Left lung (tissue), 10 donors: Measurements from ENCODE around the gene TIAM2. TPM values are rescaled to one million over a fixed set of nuclear protein-coding genes. Genes with fewer than 3 reads are reported as not detected.

ENCODE experiments used
- ATAC-seq: fragments of 200-7000 bp; cut with Tn5 transposase; one replicate; pipeline ENCODE4 v1.9.1; 2020; ENCODE audit warnings: moderate library complexity
- DNase-seq, 4 donors: peaks; one replicate each; pipeline ENCODE4 v3.0.0-alpha.2; 2013 to 2020
- H3K27ac ChIP-seq, 2 donors: fragments of 200-600 bp; sonication (generic) in 1 of 2; one replicate each; pipeline versions ENCODE4 v1.5.0 to v1.8.0; 2020 to 2021
- H3K27me3 ChIP-seq, 2 donors: fragments of 200-600 bp; sonication (generic) in 1 of 2; one replicate each; pipeline versions ENCODE4 v1.5.0 to v1.8.0; 2020 to 2021
- H3K36me3 ChIP-seq, 2 donors: fragments of 200-600 bp; sonication (generic) in 1 of 2; one replicate each; pipeline versions ENCODE4 v1.5.0 to v1.8.0; 2020 to 2021
- H3K4me1 ChIP-seq, 2 donors: fragments of 200-600 bp; one replicate each; pipeline ENCODE4 v1.8.0; 2021
- H3K4me3 ChIP-seq, 2 donors: fragments of 200-600 bp; sonication (generic) in 1 of 2; one replicate each; pipeline versions ENCODE4 v1.5.0 to v1.8.0; 2020 to 2021; ENCODE audit warnings: mild to moderate bottlenecking in 1 of 2
- H3K9me3 ChIP-seq, 2 donors: fragments of 200-600 bp; sonication (generic) in 1 of 2; one replicate each; pipeline versions ENCODE4 v1.5.0 to v1.8.0; 2020 to 2021
- intact Hi-C, 2 donors: fragments of 100-400 bp; cut with DNase I; formaldehyde crosslinking; loops; one replicate each; pipeline versions ENCODE4 v1.11.2 to v1.14.2; 2022
- polyA plus RNA-seq, 6 donors: library from polyadenylated mRNA; unstranded; fragments of 120-200 nt; gene quantifications; one replicate each; pipeline ENCODE4 v1.2.1, GENCODE V29; 2013; ENCODE audit not compliant: insufficient read length in 6 of 6
- total RNA-seq, 2 donors: library from RNA; stranded (reverse); fragmentation: NEBNext Ultra II Directional; extraction: Animal tissue kit (Norgen Biotek cat#: 25700); gene quantifications; one replicate each; pipeline ENCODE4 v1.2.1, GENCODE V29; 2021
- TF ChIP-seq, protein P1 (sequence below), 2 donors: fragments of 200-600 bp; sonication (generic) in 1 of 2; IDR thresholded peaks; one replicate each; pipeline versions ENCODE4 v1.5.0 to v1.8.0; 2021; ENCODE audit warnings: antibody characterized with exemption in 2 of 2
- donor health status: DM: no; HTN: yes; CAD: no.
- donor health status: DM: no; HTN: no; CAD: no.

Gene TIAM2
- total and polyA plus RNA-seq, 8 donors, result 6.9 to 25.0 (median 20.6) TPM

DNA sequence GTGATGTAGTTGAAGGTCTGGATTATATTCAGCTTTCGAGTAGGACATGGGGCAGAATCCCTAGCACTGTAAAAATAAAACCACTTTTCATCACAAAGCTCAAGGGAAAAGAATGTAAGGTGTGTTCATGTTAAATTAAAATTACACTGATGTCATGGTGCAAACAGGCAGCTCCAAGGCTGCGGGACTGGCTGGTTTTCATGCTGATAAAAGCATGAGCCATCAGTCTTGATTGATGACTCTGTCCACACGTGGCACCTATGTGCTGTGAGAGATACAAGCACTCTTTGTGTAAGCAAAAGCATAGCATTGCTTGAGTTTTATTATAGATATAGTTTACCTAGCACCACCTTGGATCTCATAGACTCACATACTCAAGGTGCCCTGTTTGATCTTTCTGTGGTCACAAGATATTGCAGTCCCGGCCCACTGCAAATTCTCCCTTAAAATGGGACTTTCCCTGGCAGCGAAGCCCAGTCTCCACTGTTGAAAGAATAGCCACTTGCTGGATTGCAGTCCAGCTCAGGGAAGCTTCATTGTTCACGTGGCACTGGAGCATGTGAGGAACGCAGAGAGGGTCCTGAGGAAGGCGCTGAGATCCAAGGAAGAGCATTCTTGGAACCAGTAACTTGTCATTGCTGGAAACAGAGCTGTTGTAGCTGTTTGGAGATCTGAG lies 90.6 kb downstream of the TIAM2 start:
- peak; percentile 53 for ATAC-seq
- TF ChIP-seq, protein P1, sequence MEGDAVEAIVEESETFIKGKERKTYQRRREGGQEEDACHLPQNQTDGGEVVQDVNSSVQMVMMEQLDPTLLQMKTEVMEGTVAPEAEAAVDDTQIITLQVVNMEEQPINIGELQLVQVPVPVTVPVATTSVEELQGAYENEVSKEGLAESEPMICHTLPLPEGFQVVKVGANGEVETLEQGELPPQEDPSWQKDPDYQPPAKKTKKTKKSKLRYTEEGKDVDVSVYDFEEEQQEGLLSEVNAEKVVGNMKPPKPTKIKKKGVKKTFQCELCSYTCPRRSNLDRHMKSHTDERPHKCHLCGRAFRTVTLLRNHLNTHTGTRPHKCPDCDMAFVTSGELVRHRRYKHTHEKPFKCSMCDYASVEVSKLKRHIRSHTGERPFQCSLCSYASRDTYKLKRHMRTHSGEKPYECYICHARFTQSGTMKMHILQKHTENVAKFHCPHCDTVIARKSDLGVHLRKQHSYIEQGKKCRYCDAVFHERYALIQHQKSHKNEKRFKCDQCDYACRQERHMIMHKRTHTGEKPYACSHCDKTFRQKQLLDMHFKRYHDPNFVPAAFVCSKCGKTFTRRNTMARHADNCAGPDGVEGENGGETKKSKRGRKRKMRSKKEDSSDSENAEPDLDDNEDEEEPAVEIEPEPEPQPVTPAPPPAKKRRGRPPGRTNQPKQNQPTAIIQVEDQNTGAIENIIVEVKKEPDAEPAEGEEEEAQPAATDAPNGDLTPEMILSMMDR (IDR thresholded peaks at IDR 0.05), result no peak
- Histone ChIP-seq H3K27me3 (no peaks in the 10 kb centered on the region), H3K4me3 (no peak overlapping the region), H3K9me3 (no peaks in the 10 kb centered on the region), H3K27ac (no peak overlapping the region), H3K36me3 (no peaks in the 10 kb centered on the region), H3K4me1 (no peaks in the 10 kb centered on the region)
- intact Hi-C loops, result no loop called here
- no peak for DNase-seq

DNA sequence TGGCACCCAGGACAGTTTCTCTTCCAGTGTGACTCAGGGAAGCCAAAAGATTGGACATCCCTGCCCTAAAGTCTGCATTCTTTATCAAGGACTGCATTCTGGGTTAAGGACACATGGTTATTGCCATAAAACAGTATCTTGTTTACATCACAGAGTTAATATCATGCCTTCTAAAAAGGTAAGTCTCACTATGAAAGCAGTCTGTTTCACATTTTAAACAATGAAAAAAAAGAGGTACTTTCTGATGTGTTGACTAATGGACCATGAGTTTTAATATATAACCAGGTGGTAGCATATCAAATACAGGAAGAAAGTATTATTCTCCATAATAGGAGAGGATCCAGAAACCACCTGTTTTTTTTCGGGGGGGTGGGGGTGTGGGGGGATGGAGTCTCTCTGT lies 93.7 kb downstream of the TIAM2 start:
- no peaks in the 10 kb centered on the region for H3K27me3 ChIP-seq
- intact Hi-C loops, result no loop called here
- no peak overlapping the region for H3K27ac ChIP-seq
- H3K9me3 ChIP-seq, result no peaks in the 10 kb centered on the region
- DNase-seq, result no peak
- ATAC-seq, result no peak
- no peak overlapping the region for H3K4me3 ChIP-seq
- TF ChIP-seq, protein P1 (IDR thresholded peaks at IDR 0.05), result no peak
- no peaks in the 10 kb centered on the region for H3K36me3 ChIP-seq
- no peaks in the 10 kb centered on the region for H3K4me1 ChIP-seq

DNA sequence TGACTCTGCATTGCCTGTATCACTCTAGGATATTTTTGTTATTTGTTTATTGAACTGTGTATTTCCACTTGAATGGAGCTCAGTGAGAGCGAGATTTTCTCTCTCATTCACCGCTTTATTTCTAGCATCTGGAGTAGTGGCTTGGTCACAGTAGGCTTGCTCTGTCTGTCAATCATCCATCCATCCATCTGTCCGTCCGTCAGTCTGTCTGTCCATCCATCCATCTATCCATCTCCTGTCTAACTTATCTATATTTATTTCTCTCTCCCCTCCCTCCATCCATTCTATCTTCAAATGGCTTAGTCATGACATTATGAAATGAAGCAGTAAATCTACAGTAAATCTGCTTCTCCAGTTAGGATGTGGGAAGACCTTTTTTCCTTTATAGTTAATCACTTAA lies 94.6 kb downstream of the TIAM2 start:
- H3K36me3 ChIP-seq, result no peaks in the 10 kb centered on the region
- no peaks in the 10 kb centered on the region for H3K4me1 ChIP-seq
- no peak for ATAC-seq
- intact Hi-C loops, result no loop called here
- H3K9me3 ChIP-seq, result no peaks in the 10 kb centered on the region
- DNase-seq, result no peak
- TF ChIP-seq, protein P1 (IDR thresholded peaks at IDR 0.05), result no peak
- no peaks in the 10 kb centered on the region for H3K27me3 ChIP-seq
- no peak overlapping the region for H3K27ac ChIP-seq
- no peak overlapping the region for H3K4me3 ChIP-seq

DNA sequence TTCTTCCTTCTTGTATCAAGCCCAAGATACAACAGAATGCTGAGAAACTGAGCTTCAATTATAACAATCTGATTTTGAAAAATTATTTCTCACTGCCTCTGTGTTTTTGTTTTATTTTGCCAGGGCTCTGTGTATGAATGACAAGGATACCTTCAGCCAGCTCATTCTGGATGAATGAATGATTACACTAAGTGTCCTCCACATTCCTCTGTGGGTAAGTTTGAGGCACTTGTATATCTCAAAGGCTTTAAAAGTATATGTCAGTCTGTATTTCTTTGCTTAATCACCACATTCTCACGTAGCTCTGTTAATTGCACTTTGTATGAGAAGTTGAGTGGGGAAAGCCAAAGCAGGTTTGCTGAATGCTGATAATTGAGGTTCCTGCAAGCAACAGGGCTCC lies 95.1 kb downstream of the TIAM2 start:
- no peaks in the 10 kb centered on the region for H3K27me3 ChIP-seq
- ATAC-seq, result peak; percentile 39
- no peaks in the 10 kb centered on the region for H3K36me3 ChIP-seq
- DNase-seq, result no peak
- intact Hi-C loops, result no loop called here
- no peak overlapping the region for H3K27ac ChIP-seq
- TF ChIP-seq, protein P1 (IDR thresholded peaks at IDR 0.05), result no peak
- H3K9me3 ChIP-seq, result no peaks in the 10 kb centered on the region
- H3K4me3 ChIP-seq, result no peak overlapping the region
- no peaks in the 10 kb centered on the region for H3K4me1 ChIP-seq

DNA sequence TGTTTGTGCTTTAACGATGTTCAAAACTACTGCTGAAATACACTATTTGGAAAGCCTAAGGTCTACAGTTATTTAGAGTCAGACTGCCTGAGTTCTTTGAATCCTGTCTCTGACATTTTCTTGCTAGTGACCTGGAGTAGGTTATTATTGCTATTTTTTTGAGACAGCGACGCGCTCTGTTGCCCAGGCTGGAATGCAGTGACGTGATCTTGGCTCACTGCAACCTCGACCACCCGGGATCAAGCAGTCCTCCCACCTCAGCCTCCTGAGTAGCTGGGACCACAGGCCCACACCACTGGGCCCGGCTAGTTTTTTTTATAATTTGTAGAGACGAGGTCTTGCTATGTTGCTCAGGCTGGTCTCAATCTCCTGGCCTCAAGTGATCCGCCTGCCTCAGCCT lies 96.6 kb downstream of the TIAM2 start:
- intact Hi-C loops, result no loop called here
- Histone ChIP-seq H3K4me1 (no peaks in the 10 kb centered on the region), H3K36me3 (no peaks in the 10 kb centered on the region), H3K9me3 (no peaks in the 10 kb centered on the region), H3K27ac (no peak overlapping the region), H3K4me3 (no peak overlapping the region), H3K27me3 (no peaks in the 10 kb centered on the region)
- TF ChIP-seq, protein P1 (IDR thresholded peaks at IDR 0.05), result no peak
- no peak for DNase-seq
- ATAC-seq, result no peak
